Skeletal muscle satellite cell (primary cell): Measurements from ENCODE around the gene TXNRD1.

ENCODE experiments used
- H3K27me3 ChIP-seq: 2 replicates; pipeline ENCODE4 v1.7.0; 2013; ENCODE audit warnings: low read length; ENCODE audit not compliant: control insufficient read depth, insufficient read depth
- H3K36me3 ChIP-seq: 2 replicates; pipeline ENCODE4 v1.7.0; 2013; ENCODE audit warnings: mild to moderate bottlenecking, control low read depth, low read length; ENCODE audit not compliant: insufficient read depth
- H3K4me1 ChIP-seq: 2 replicates; pipeline ENCODE4 v1.7.0; 2013; ENCODE audit warnings: low read length; ENCODE audit not compliant: control insufficient read depth, insufficient read depth
- H3K4me2 ChIP-seq: 2 replicates; pipeline ENCODE4 v1.7.0; 2013; ENCODE audit warnings: mild to moderate bottlenecking, low read length
- H3K4me3 ChIP-seq: 2 replicates; pipeline ENCODE4 v1.7.0; 2013; ENCODE audit warnings: low read length
- H3K9ac ChIP-seq: 2 replicates; pipeline ENCODE4 v1.7.0; 2013; ENCODE audit warnings: mild to moderate bottlenecking, low read depth, low read length, moderate library complexity
- H3K9me3 ChIP-seq: replicated peaks from 2 replicates; pipeline ENCODE4 v1.7.0; 2013; ENCODE audit warnings: mild to moderate bottlenecking, control low read depth, low read length

The TXNRD1 gene

GRCh38 chr12:104273503-104273902 lies 57.9 kb downstream of the TXNRD1 start:
- Histone ChIP-seq H3K9me3 (no peaks in the 10 kb centered on the region), H3K9ac (no peak overlapping the region), H3K27me3 (no peaks in the 10 kb centered on the region), H3K4me1 (peaks cover 2% of the 10 kb centered on the region), H3K4me3 (no peak overlapping the region), H3K36me3 (no peaks in the 10 kb centered on the region), H3K4me2 (no peak overlapping the region)

GRCh38 chr12:104274811-104275210 lies 59.2 kb downstream of the TXNRD1 start:
- H3K27me3 ChIP-seq, result no peaks in the 10 kb centered on the region
- no peak overlapping the region for H3K9ac ChIP-seq

GRCh38 chr12:104275689-104276088 lies 60.1 kb downstream of the TXNRD1 start:
- Histone ChIP-seq H3K27me3 (no peaks in the 10 kb centered on the region), H3K4me3 (no peak overlapping the region), H3K36me3 (no peaks in the 10 kb centered on the region), H3K4me2 (no peak overlapping the region), H3K9ac (no peak overlapping the region), H3K9me3 (no peaks in the 10 kb centered on the region), H3K4me1 (peaks cover 18% of the 10 kb centered on the region)

More at GRCh38 chr12:104274811-104275210, 59.2 kb downstream of the TXNRD1 start:
- H3K4me1 ChIP-seq, result peaks cover 10% of the 10 kb centered on the region
- H3K36me3 ChIP-seq, result no peaks in the 10 kb centered on the region
- H3K9me3 ChIP-seq, result no peaks in the 10 kb centered on the region
- H3K4me2 ChIP-seq, result no peak overlapping the region
- H3K4me3 ChIP-seq, result no peak overlapping the region

GRCh38 chr12:104276273-104277131 lies 60.9 kb downstream of the TXNRD1 start:
- H3K4me2 ChIP-seq, result no peak overlapping the region
- H3K4me3 ChIP-seq, result no peak overlapping the region
- no peak overlapping the region for H3K9ac ChIP-seq
- no peaks in the 10 kb centered on the region for H3K27me3 ChIP-seq
- H3K36me3 ChIP-seq, result no peaks in the 10 kb centered on the region
- H3K4me1 ChIP-seq, result peaks cover 24% of the 10 kb centered on the region
- H3K9me3 ChIP-seq, result no peaks in the 10 kb centered on the region

GRCh38 chr12:104279164-104279563 lies 63.6 kb downstream of the TXNRD1 start:
- Histone ChIP-seq H3K9me3 (no peaks in the 10 kb centered on the region), H3K27me3 (no peaks in the 10 kb centered on the region), H3K4me2 (no peak overlapping the region), H3K4me3 (no peak overlapping the region), H3K4me1 (peaks cover 34% of the 10 kb centered on the region), H3K9ac (no peak overlapping the region), H3K36me3 (no peaks in the 10 kb centered on the region)

GRCh38 chr12:104280111-104280510 lies 64.5 kb downstream of the TXNRD1 start:
- peak overlapping the region; percentile 68 for H3K4me2 ChIP-seq
- H3K9me3 ChIP-seq, result no peaks in the 10 kb centered on the region
- H3K4me3 ChIP-seq, result peak overlapping the region; percentile 35
- H3K36me3 ChIP-seq, result no peaks in the 10 kb centered on the region
- peaks cover 35% of the 10 kb centered on the region for H3K4me1 ChIP-seq
- H3K27me3 ChIP-seq, result no peaks in the 10 kb centered on the region
- peak overlapping the region; percentile 66 for H3K9ac ChIP-seq

GRCh38 chr12:104280717-104281458 lies 65.3 kb downstream of the TXNRD1 start:
- peak overlapping the region; percentile 68 for H3K4me2 ChIP-seq
- peak overlapping the region; percentile 35 for H3K4me3 ChIP-seq

GRCh38 chr12:104281636-104282035 lies 66.1 kb downstream of the TXNRD1 start:
- no peaks in the 10 kb centered on the region for H3K9me3 ChIP-seq
- H3K4me1 ChIP-seq, result peaks cover 50% of the 10 kb centered on the region
- no peak overlapping the region for H3K4me3 ChIP-seq
- H3K9ac ChIP-seq, result peak overlapping the region; percentile 1
- H3K4me2 ChIP-seq, result no peak overlapping the region
- no peaks in the 10 kb centered on the region for H3K36me3 ChIP-seq
- H3K27me3 ChIP-seq, result no peaks in the 10 kb centered on the region

More at GRCh38 chr12:104280717-104281458, 65.3 kb downstream of the TXNRD1 start:
- Histone ChIP-seq H3K9me3 (no peaks in the 10 kb centered on the region), H3K36me3 (no peaks in the 10 kb centered on the region), H3K27me3 (no peaks in the 10 kb centered on the region), H3K9ac (peak overlapping the region; percentile 66), H3K4me1 (peaks cover 42% of the 10 kb centered on the region)

- no peak overlapping the region for H3K4me2 ChIP-seq
- no peaks in the 10 kb centered on the region for H3K9me3 ChIP-seq
- peaks cover 50% of the 10 kb centered on the region for H3K4me1 ChIP-seq
- H3K4me3 ChIP-seq, result no peak overlapping the region
- peak overlapping the region; percentile 1 for H3K9ac ChIP-seq
- no peaks in the 10 kb centered on the region for H3K36me3 ChIP-seq
- H3K27me3 ChIP-seq, result no peaks in the 10 kb centered on the region
These were observed 66.5 kb downstream of the TXNRD1 start for GRCh38 chr12:104282109-104282508.

- Histone ChIP-seq H3K4me2 (peak overlapping the region; percentile 87), H3K9me3 (no peaks in the 10 kb centered on the region), H3K36me3 (peaks cover 15% of the 10 kb centered on the region), H3K4me1 (peaks cover 32% of the 10 kb centered on the region), H3K27me3 (no peaks in the 10 kb centered on the region), H3K4me3 (peak overlapping the region; percentile 81), H3K9ac (peak overlapping the region; percentile 95)
These were observed 70.3 kb downstream of the TXNRD1 start for GRCh38 chr12:104285740-104286515.
